Stimulated activated naive CD4-positive, alpha-beta T cell (primary cell): ENCODE measurements around the gene KRTAP4-5.
"Not testable (repeated sequence)": the region's sequence is repeated elsewhere in the genome, so short reads cannot be mapped to it uniquely, and the experiment has no call there.

Experiments used
- DNase-seq, 6 experiments: peaks; one replicate each; lab custom pipeline; 2025; lab: John Stamatoyannopoulos, UW

Gene KRTAP4-5

DNA sequence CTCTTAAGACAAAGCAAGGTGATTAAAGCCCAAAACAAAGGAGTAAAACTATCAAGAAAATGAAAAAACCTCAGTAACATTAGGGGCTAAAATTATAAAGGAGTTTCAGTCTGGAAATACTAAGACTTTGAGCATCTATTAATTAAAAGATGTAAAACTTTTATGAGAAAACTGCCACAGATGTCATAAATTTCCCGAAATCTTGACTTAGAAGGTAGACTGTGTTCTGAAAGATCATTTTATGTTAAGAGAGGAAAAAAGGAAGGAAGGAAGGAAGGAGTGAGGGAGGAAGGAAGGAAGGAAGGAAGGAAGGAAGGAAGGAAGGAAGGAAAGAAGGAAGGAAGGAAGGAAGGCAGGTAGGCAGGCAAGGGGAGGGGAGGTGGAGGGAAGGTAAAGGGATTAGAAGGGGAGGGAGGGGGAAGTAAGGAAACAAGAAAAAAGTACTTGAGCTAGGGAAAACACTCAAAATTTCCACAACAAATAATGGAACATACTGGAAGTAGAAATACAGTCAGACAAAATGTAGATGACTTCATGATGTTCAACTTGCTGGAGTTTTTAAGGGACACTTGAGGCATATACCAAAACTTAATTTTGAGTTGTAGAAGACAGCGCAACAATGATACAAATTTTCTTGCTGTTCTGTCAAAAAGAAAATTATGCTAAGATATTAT is 2.0 kb downstream of the KRTAP4-5 start:
- no peak for DNase-seq

DNA sequence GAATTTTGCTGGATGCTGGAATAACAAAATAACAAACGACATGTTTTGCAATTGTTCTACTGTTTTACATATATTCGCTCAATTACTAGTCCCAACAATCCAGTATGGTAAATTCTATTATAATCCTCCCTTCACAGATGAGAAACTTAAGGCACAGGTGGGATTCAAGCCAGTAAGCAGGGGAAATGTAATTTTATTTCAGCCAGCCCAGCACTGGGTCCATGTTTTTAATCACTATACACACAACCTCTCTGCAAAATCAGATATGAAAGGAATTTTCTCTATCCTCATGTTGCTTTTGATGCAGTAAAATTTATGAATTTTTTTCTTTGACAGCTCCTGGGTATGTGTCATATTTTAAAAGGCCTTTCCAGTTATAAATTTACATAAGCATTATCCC is 4.4 kb downstream of the KRTAP4-5 start:
- no peak for DNase-seq

DNA sequence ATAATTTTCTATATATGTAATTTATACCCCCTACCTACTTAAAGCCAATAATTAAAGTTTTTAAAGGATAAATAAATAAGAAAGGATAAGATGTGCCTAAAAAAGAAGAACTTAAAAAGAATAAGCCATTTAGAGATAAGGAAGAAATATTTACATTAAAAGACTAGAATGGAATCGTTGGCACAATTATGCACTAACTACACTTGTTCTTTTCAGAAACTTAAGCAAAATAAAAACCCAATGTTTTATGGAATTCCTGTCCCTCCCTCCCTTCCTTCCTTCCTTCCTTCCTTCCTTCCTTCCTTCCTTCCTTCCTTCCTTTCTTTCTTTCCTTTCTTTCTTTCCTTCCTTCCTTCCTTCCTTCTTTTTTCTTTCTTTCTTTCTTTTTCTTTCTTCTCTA is 4.8 kb downstream of the KRTAP4-5 start:
- DNase-seq, result no peak

DNA sequence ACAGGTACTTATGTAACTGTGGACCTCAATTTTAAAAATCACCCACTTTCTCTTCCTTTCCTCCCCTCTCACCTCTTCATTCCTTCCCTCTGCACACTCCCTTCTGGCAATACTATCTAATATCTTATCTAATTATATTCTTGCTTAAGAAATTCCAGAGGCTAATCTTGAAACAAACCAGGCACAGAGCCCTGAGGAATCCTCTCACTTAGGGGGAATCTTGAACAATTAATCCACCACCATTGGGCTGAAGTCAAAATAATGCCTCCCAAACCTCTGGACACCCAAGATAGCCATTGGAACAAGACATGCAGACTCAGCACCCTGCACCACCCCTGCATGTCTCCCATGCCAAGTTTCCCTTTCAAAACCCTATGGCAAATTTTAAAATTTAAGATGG is 8.3 kb downstream of the KRTAP4-5 start:
- DNase-seq, result no peak

DNA sequence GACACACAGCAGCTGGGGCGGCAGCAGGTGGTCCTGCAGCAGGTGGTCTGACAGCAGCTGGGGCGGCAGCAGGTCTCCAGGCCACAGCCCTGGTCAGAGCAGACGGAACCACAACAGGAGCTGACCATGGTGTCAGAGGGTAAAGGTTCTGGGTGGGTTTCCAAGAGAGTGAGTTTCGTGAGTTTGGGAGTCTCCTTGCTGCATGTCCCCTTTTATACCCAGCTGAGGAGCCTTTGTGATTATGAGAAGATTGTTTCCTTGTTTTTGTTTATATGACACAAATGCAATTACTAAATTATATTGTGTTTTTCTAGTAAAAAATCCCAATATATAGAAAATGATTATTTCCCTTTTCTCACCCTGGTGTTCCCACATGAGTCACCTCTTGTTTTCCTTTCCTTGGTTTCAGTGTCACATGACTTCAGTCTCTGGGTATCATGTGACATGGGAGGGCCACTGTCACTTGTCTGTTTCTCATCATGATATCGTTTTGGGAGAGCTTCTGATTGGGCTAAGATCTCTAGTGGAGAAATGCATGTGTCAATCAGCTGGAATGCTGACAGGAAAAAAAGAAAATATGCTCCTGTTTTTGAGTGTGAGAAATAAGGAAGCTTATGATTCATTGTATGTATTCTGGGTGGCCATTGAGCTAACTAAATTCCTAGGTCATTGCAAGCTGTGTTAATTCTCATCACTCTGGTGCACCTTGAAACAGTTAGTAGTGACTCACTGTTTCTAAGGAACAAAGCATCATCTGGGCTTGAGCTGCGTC is 9.1 kb downstream of the KRTAP4-5 start, which contains the start of gene KRTAP4-6:
Gene KRTAP4-6, minus strand, starts transcription at position 185 of the 772 bp plus-strand sequence. Its CDS starts 57 bp downstream, at position 128.
- no peak for DNase-seq

DNA sequence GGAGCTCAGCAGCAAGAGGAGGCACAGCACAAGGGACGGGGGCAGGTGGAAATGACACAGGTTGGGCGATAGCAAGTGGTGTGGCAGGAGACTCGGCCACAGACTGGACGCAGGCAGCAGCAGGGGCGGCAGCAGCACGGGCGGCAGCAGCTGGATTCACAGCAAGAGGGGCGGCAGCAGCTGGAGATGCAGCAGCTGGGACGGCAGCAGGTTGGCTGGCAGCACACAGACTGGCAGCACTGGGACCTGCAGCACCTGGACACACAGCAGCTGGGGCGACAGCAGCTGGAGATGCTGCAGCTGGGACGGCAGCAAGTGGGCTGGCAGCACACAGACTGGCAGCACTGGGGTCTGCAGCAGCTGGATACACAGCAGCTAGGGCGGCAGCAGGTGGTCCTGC is 9.8 kb downstream of the KRTAP4-5 start:
- not testable (repeated sequence) for DNase-seq

DNA sequence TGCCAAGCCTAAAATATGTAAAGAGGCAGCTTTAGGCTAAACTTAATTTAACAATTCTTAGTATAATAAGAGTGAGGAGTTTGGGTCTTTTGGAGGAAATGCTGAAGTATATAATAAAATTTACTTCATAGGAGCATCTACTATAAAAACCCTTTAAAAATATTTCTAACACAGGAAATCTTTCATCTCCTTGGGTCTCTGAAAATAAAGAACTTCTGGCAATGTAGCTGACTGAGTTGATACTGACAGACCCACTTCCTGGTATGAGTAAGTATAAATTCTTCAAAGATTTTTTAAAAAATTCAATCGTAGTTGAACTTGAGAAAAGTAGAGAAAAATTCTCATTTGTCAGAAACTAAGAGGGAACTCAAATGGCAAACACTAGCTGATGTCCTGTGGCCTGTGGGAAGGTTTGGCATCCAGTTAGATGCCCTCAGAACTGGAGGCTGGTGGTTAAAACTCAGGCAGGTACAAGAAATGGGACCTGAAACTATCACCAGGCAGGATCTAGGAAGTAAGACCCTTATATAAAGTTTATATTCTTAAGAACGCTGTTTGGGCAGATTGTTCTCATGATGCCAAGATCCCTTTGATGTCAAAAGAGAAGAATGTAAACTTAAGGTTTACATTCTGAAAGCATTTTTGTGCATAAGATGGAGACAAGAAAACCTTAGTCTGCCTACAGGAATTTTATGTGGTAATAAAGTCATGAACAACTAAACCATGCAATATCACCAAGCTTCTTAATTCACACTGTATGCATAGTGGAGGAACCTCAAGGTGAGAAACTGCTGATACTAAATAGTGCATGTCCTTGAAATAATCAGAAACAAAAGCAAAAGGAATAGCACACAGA is 15.5 kb downstream of the KRTAP4-5 start:
- peak in 3 of 6 experiments; percentile 34 to 44 (median 43) for DNase-seq

DNA sequence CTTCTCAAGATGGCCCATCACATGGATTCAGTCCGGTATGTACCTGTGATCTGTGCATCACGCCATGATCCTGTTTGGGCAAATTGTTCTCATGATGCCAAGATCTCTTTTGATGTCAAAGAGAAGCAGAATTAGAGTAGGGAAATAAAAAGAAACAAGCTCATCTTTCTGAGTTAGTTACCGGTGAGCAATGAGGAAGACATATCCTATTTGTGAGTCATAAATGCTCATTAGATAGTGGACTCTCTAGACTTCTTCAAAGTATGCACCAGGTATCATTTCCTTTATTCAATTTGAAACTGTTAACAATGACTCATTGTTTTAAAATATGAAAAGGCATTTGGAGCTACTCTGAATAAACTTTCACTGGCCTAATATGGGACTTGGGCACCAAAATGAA is 17.6 kb downstream of the KRTAP4-5 start:
- DNase-seq, result no peak

DNA sequence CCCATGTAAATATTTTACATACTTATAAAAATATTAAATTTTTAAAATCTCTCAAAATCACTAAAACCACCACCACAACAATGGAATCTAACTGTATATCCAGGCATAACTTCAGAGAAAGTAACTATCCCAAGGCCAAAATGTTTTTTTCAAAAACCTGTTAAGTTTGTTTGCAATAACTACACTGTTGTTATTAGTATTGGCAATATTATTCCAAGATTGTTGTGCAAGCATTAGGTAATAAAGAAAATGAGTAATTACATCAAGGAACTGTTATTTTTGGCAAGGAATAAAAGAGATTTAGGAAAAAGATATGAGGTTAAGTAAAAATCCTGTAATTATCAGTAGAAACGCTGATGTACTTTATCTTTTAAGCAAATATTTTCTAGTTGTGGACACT is 22.3 kb downstream of the KRTAP4-5 start:
- no peak for DNase-seq

DNA sequence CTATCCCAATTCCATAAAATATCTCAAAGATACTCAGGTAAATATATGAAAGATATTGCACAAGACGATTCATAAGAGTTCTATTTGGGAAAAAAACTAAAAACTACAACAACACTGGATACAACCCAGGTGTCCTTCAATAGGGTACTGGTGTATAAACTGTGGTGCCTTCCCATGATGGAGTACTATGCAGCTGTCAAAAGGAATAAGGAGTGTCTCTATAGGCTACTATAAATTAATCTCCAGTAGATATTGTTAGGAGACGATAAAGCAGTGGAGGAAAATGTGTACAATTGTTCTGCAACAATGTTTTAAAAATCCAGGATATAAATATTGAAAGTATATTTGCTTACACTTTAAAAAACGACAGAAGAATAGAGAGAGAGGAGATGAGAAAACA is 23.2 kb downstream of the KRTAP4-5 start:
- DNase-seq, result no peak

DNA sequence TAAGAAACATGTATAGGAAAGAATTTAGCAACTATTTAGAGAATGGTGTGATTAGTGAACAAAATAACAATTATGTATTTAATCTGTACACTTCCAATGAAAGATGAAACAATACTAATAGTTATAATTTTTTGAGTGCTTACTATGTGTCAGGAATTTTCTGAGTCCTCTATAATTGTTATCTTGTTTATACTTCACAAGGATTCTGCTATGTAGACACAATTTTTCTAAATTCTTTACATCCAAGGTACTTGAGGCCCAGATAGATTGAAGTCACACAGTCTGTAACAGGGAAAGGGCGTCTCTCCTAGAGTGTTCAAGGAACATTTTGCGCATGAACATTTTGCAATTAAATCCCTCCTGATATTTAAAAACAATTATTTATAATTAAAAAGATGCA is 24.6 kb downstream of the KRTAP4-5 start:
- no peak for DNase-seq

DNA sequence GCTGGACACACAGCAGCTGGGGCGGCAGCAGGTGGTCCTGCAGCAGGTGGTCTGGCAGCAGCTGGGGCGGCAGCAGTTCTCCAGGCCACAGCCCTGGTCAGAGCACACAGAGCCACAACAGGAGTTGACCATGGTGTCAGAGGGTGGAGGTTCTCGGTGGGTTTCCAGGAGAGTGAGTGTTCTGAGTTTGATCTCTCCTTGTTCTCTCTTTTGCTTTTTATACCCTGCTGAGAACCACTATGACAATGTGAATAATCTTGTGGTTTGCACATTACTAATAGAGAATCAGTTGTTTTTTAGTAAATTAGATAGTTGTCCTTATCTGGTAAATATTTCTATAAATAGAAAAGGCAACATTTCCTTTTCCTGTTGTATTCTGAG is 25.6 kb downstream of the KRTAP4-5 start, which contains the start of gene KRTAP4-12:
Gene KRTAP4-12, minus strand, starts transcription at position 192 of the 381 bp plus-strand sequence. Its CDS starts 60 bp downstream, at position 132.
- not testable (repeated sequence) for DNase-seq

DNA sequence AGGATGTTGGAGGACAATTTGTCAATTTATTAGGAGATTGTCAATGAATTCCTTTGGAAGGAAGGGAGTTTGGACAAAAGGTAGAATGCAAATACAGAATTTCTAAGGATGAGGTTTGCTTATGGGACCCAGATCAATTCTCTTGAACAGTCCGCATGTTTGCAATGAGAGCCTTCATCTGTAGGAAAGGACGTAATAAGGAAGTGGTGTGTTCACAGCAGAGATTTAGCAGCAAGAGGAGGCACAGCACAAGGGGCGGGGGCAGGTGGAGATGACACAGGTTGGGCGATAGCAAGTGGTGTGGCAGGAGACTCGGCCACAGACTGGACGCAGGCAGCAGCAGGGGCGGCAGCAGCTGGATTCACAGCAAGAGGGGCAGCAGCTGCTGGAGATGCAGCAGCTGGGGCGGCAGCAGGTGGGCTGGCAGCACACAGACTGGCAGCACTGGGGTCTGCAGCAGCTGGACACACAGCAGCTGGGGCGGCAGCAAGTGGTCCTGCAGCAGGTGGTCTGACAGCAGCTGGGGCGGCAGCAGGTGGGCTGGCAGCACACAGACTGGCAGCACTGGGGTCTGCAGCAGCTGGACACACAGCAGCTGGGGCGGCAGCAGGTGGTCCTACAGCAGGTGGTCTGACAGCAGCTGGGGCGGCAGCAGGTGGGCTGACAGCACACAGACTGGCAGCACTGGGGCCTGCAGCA is 26.2 kb downstream of the KRTAP4-5 start:
- peak in 2 of 6 experiments; percentile 23 for DNase-seq

DNA sequence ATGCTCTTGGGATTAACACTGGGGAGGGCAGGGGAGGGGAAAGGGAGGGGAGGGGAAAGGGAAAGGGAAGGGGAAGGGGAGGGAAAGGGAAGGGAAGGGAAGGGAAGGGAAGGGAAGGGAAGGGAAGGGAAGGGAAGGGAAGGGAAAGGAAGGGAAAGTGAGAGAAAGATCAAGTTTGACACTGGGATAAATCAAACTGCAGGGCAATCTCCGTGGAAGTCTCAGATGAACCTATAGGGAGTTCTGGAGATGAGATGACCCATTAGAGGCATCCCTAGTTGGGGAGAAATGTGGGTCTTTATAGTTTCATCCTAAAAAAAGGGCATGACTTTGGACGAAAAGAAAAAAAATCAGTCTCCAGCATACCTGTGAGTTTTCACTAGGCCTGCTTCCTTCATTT is 27.9 kb downstream of the KRTAP4-5 start:
- no peak for DNase-seq

DNA sequence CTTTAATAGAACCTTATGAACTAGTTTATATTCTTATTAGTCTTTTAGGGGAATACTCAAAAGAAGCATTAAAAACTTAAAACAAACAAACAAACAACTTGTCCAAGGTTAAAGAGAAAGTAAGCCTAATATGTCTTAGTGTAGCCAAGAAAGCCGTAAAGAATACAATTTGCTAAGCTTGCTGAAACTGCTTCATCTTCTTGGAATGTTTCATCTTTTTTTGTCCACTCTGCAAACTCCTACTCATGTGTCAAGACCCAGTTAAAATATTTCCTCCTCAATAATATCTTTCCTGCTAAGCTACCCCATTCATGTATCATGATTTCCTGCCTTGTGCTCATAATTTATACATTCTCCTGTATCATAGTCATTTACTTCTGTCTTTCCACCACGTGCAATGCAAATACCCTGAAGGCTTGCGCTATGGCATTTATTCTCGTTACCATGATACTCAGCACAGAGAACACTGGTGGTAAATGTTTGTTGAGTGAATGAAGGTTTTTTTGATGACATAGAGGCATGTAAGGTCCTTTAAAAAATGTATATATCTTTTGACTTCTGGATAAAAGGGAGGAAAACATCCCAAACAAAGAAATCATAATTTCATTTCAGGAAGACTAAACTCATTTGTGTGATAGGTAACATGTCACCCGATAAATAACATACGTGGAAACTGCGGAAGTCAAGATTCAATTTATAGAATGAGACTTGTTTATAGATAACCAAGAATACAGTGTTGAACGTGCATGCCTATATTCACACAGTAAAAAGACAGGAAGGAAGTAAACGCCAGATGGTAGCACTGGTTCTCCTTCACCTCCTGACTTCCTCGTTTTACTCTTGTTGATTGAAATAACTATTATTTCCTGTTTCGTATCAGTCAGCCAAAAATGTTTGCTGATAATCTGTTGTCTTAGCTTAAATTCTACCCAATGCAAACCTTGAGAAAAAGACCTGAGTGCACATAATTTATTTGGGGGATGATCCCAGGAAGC is 29.6 kb downstream of the KRTAP4-5 start:
- peak in 3 of 6 experiments; percentile 43 to 57 (median 52) for DNase-seq

DNA sequence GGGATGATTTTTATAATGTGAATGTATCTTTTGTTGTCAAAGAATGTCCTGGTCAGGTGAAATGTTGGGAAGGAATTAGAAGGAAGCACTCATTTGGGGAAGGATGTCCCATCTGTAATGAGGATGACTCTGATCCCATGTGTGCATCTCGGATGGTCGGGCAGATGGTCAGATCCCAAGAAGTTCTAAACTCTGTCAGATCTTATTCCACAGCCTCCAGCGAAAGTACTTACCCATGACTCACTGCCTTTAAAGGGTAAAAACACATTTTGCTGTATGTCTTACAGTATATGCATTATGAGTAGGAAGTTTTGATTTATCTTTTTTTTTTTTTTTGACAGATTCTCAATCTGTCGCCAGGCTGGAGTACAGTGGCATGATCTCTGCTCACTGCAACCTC is 30.9 kb downstream of the KRTAP4-5 start:
- DNase-seq, result no peak

DNA sequence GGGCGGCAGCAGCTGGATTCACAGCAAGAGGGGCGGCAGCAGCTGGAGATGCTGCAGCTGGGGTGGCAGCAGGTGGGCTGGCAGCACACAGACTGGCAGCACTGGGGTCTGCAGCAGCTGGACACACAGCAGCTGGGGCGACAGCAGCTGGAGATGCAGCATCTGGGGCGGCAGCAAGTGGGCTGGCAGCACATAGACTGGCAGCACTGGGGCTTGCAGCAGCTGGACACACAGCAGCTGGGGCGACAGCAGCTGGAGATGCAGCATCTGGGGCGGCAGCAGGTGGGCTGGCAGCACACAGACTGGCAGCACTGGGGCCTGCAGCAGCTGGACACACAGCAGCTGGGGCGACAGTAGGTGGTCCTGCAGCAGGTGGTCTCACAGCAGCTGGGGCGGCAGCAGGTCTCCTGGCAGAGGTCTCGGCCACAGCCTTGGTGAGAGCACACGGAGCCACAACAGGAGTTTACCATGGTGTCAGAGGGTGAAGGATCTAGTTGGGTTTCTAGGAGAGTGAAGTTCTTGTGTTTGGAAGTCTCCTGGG is 31.7 kb downstream of the KRTAP4-5 start, which contains the start of gene KRTAP4-11:
Gene KRTAP4-11, minus strand, starts transcription at position 528 of the 541 bp plus-strand sequence. Its CDS starts 58 bp downstream, at position 470.
- DNase-seq, result not testable (repeated sequence)

DNA sequence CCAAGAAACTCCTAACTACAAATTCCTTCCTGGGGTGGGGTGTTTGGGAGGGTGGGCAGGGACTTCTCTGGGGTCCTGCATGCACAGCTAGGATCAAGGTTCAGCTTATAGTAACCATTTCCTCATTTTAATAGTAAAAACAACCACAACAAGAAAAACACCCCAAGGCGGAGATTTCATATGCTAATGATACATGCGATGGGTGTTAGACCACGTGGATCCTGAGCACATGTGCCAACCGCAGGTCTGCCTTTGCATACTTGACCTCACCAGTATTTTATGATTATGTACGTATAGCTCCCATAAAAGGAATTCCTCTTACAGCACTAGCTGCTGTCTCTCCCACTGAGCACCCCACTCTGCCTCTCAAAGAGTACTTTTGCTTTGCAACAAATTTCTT is 33.3 kb downstream of the KRTAP4-5 start:
- no peak for DNase-seq

DNA sequence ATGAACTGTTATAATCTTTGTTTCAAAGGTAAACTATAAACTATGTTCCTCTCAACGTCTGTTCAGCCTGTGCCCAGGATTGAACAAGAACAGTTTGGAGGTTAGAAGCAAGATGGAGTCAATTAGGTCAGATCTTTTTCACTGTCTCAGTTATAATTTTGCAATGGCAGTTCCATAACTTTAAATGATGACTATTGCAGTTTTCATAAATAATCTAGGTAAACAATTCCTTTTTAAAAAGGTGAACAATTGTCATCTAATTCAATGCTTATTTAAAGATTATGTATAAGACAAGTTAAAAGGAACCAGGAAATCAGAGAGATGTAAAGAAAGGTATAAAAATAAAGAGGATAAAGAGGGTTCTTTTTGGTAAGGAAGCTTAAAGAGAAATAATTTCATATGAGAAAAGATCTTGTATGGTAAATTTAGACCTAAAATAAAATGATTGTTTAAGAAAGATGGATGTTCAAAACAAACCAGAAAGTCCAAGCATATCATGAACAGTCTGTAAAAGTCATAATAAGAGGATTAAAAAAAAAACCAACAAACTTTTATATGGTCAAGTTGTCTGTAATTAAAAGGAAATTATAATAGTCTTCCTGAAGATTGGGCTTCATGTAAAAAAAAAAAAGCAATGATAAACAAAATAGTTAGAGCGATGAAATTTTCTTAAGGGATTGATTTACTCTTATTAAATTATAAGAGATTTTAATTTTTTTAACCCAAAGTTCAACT is 38.3 kb downstream of the KRTAP4-5 start:
- DNase-seq, result no peak
